Skin of body (tissue), 2 donors: ENCODE results near the gene C5orf58. TPM values are rescaled to one million over a fixed set of nuclear protein-coding genes. Genes with fewer than 3 reads are reported as not detected.
"Not testable (repeated sequence)": the region's sequence is repeated elsewhere in the genome, so short reads cannot be mapped to it uniquely, and the experiment has no call there.

Source experiments
- DNase-seq: peaks from one replicate; lab custom pipeline; 2025; lab: John Stamatoyannopoulos, UW
- total RNA-seq: library from RNA; depleted of rRNA; stranded (reverse); fragments of >200 nt; gene quantifications from one replicate; pipeline ENCODE4 v1.2.3, GENCODE V29; 2014

C5orf58 gene
- total RNA-seq, 1 donor from 2014 or later, result not detected

GRCh38 chr5:170223906-170224305, 8.9 kb upstream of the C5orf58 start:
- DNase-seq, result no peak

- DNase-seq, result peak; percentile 54
Measured at GRCh38 chr5:170225326-170226128, 7.3 kb upstream of the C5orf58 start.

GRCh38 chr5:170226129-170226615, 6.6 kb upstream of the C5orf58 start:
- DNase-seq, result no peak

DNA sequence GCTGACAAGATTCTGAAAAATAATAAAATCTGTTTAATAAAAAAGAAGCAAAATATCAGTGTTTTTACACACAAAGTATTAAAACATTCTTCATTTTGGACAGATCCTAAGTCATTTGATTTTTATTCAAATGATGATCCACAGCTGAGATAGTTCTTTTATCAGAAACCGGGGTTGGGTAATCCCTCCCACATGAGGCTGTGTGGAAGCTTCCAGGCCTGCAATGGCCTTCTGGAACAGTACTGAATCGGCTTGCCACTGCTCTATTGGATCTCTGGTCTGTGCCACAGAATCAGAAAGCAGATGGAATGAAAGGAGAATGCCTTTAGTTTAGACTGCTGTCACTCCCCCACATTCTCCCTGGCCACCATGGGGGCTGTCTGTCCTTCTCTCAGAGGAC, 6.1 kb upstream of the C5orf58 start:
- no peak for DNase-seq

DNA sequence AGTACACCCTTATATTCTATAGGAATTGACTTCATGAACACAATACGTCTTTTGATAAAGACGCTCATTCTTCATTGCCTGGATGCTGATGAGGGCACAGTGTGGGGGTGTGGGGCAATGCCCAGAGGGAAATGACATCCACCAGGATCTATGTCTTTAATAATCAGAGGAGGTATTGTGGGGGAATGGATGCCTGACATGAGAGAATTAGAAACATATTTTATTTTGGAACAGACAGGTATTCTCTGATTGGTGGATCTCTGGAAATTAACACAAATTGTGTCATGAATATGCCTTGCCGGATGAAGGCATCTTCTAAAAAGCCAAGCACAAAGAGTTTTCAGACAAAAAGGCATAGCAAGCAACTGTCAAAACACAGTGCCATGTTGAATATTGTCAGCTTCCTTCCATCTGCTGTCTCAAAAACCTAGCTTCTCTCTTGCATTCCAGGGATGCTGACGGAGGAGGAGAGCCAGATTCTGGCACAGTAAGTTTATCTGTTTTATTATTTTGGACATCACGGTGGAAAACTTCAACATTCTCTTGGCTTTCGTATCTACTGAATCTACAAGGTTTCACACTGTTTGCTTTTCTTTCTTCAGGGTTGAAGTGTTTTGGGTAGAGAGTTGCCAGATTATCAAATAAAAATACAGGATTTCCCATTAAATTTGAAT, 3.9 kb upstream of the C5orf58 start:
- DNase-seq, result peak; percentile 48

- no peak for DNase-seq
Measured at GRCh38 chr5:170233358-170233892, 640 bp downstream of the C5orf58 start.

GRCh38 chr5:170235876-170236864, 3.4 kb downstream of the C5orf58 start:
- DNase-seq, result no peak

DNA sequence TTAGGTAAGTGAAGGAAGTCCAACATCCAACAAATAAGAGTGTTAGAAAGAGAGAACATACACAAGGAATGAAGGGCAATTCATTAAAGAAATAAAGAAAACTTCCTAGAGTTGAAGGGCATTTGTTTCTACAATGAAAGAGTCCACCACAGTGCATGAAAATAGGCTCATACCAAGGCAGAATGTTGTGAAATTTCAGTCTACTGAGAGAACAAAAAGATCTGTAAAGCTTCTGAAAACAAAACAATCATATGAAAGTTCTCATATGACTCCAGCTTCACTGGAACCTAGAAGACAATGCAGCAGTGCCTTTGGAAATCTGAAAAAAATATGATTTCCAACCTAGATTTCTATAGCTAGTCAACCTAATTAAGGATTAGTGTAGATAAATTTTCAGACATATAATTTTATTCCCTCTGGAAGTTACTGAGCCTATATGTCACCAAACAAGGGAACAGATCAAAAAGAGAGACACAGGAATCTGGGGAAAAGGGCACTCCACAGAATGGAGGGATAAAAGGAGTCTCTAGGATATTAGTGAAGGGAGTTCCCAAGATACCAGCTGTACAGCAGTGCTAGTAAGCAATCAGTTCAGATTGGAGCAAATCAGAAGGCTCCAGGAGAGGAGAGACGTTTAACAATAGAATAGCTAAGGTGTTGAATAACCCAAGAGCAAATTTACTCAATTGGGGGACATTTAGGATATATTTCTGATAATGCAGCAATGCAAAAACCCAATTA, 5.8 kb downstream of the C5orf58 start:
- DNase-seq, result no peak

- DNase-seq, result not testable (repeated sequence)
Measured at GRCh38 chr5:170245436-170245835, 12.7 kb downstream of the C5orf58 start.

- no peak for DNase-seq
Measured at GRCh38 chr5:170246126-170246870, 13.5 kb downstream of the C5orf58 start.

DNA sequence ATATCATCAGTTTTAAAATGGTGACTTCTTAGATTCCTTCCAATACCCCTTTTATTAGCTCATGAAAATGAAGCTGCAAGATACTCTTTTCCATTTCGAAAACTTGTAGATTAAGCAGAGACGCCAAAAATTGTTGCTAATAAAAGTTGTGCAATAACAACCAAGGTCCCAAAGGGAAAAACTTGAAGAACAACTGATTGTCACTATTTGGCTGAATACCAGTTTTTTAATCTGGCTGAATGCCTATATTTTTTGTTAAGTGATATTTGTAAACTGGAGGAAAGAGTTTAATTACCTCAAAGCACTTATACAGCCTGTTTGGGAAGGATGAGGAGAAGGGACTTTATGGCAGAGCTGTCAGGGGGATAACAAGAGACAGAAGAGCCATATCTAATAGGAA, 14.6 kb downstream of the C5orf58 start:
- DNase-seq, result peak; percentile 44

- DNase-seq, result no peak
Measured at GRCh38 chr5:170248172-170248930, 15.6 kb downstream of the C5orf58 start.

DNA sequence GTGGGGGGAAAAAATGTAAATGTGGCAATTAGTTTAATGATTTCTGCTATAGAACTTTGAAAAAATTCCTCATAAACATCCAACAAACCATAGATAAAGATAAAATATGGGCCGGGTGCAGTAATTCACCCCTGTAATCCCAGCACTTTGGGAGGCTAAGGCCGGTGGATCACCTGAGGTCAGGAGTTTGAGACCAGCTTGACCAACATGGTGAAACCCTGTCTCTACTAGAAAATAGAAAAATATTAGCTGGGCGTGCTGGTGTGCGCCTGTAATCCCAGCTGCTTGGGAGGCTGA, 16.1 kb downstream of the C5orf58 start:
- not testable (repeated sequence) for DNase-seq

DNA sequence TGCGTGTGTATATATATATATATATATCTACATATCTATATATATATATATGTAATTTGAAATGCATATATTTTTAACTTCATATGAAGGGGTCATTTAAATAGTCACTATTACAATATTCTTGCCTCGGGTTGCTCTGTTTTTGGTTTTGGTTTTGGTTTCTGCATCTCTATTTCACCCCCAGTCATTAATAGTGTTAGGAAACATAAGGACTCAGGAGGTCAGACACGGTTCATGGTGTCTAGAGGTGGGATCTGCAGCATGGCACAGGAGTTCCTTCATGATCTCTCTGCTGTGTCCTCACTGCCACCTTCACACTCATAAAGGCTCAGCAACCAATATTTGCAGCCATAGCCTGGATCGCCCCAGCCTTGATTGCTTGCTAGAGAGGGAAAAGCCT, 16.6 kb downstream of the C5orf58 start:
- DNase-seq, result no peak

- no peak for DNase-seq
Measured at GRCh38 chr5:170250810-170251317, 18.1 kb downstream of the C5orf58 start.

DNA sequence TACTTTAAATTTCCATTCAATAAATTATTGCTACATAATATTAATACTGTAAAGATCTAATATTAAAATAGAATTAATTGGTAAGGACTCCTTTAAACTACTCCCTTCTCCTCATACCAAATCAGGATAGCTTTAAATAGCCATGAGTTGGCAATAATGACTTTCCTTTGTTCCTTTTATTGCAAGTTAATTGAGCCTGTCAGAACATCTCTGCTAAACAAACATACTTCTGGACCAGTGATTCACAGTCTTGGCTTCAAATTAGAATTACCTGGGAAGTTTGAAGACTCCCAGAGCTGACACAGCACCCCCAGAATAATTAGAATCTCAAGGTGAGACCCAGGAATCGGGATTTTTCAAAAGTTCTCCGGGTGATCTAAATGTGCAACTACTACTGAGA, 18.7 kb downstream of the C5orf58 start:
- no peak for DNase-seq

GRCh38 chr5:170252109-170252508, 19.3 kb downstream of the C5orf58 start:
- no peak for DNase-seq

DNA sequence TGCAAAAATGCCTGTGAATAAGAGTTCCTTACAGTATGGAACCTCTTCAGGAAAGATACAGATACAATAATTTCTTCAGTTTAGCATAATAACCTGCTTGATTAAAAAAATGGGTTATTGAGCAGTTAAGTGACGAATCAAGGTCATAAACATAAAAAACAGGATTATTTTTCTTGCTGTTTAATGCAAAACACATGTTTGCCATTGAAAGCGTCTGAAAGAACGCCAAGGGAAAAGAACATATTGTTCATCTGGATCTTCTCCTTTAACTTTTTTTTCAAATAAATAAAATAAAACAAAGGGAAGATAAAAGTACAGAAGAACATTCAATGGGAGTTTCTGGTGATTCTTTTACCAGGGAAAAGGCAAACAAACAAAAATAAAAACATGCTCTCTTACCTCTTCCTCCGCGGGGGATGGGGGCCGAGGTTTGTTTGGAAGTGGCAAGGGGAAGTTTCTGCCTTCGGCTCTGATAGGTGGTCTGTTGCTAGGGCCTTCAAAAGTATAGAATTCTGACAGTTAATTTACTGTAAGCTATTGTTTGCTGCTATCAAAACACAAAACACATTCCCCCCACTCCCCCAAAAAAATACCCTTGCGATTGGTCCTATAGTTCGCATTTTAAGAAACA, 20.1 kb downstream of the C5orf58 start:
- DNase-seq, result peak; percentile 16

GRCh38 chr5:170254056-170254455, 21.3 kb downstream of the C5orf58 start:
- no peak for DNase-seq
